ENCODE data around the gene PITRM1.

PITRM1 gene

DNA sequence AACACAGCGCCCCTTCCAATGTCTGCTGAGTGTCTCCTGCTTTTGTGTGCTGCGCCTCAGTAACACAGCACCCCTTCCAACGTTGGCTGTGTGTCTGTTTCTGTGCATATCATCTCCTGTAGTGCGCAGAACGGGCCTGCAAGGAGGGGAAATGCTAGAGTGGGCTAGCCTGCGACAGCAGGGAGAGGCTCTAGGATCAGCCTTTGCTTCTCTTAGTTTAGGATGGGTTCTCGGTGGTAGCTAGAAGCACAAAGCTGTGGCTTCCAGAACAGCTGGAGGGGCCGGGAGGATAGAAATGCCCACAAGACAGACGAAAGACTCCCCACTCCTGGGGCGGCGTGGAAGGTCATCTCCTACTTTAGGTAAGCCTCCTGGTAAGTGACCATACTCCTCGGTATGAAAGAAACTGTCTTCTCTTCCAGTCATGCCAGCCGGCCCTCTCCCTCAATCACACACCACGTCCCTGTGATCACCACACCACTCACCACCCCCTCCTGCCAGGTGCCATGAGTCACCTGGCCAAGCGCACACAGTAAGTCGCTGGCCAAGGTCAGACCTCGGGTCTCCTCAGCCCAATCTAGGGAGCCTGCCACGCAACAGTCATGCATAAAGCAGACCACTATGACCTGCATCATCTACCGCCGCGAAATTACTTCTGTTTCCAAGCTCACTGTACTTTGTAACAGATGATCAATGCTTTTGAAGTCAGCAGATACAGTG lies 4.8 kb downstream of the PITRM1 start:
- ChIA-PET CTCF (interaction anchor here (1.0 kb wide), 1 partner anchor 15 kb away, joined by 3 read pairs; no protein-coding TSS in a partner anchor), POLR2A (no interaction called here)
- Histone ChIP-seq H3K27me3 (replicated peaks in 2 of 5; ENCODE audit: control insufficient read depth in 4 of 5, insufficient read depth in 5 of 5, low read length in 4 of 5) (no peaks in the 10 kb centered on the region), H3K4me3 (ENCODE audit: control insufficient read depth in 1 of 7, extremely low read depth in 1 of 7, insufficient read depth in 4 of 7, low read depth in 2 of 7, low read length in 6 of 7) (no peak overlapping the region), H3K36me3 (ENCODE audit: control insufficient read depth in 4 of 4, insufficient read depth in 4 of 4, low read length in 3 of 4) (peaks cover 22 to 70% (median 61%) of the 10 kb centered on the region in 4 experiments), H3K9me3 (ENCODE audit: control extremely low read depth in 1 of 5, control insufficient read depth in 4 of 5, insufficient read depth in 2 of 5, low read depth in 1 of 5, low read length in 4 of 5) (no peaks in the 10 kb centered on the region), H3K27ac (ENCODE audit: insufficient read depth in 1 of 2, low read depth in 1 of 2, low read length in 2 of 2, poor library complexity in 1 of 2, severe bottlenecking in 2 of 2) (no peak overlapping the region), H3K4me1 (ENCODE audit: control extremely low read depth in 1 of 4, control insufficient read depth in 4 of 4, insufficient read depth in 4 of 4, low read length in 3 of 4) (peaks cover 3 to 9% (median 7%) of the 10 kb centered on the region in 4 experiments)
- 98% methylated on average over 16 of the region's 21 CpGs for WGBS (ENCODE audit: insufficient coverage)
- no peak for DNase-seq

DNA sequence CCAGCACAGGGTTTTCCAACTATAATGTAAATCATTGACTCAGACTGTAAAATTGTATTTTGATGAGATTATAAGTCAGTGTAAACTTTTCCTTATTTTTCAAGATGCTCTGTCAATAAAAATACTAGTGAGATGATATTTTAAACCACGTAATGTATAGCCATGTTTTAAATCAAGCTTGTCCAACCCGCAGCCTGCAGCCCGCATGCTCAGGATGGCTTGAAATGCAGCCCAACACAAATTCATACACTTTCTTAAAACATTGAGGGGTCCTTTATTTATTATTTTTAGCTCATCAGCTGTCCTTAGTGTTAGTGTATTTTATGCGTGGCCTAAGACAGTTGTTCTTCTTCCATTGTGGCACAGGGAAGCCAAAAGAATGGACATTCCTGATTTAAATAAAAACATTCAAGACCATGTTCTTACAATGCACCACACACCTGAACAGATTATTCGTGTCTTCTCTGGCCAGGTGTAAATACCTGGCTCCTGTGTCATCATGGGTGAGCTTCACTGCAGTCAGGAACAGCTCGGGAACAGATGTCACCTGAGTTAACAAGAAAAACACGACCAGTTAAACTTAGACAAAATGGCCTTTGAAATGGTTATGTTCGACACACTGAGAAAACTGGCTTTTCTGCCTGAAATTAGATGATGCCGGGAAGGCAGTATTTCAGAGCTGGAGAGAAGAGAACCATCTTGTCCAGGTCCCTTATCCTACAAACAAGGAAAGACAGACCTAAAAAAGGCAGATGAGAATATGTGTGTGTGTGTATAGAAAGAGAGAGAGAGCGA lies 5.9 kb downstream of the PITRM1 start:
- CTCF ChIA-PET: interaction anchor here (1.0 to 1.1 kb wide), 2 partner anchors 14 to 20 kb away, joined by 3 to 5 read pairs; no protein-coding TSS in a partner anchor
- Histone ChIP-seq H3K4me3 (ENCODE audit: control insufficient read depth in 1 of 7, extremely low read depth in 1 of 7, insufficient read depth in 4 of 7, low read depth in 2 of 7, low read length in 6 of 7) (no peak overlapping the region), H3K27ac (ENCODE audit: insufficient read depth in 1 of 2, low read depth in 1 of 2, low read length in 2 of 2, poor library complexity in 1 of 2, severe bottlenecking in 2 of 2) (no peak overlapping the region), H3K36me3 (ENCODE audit: control insufficient read depth in 4 of 4, insufficient read depth in 4 of 4, low read length in 3 of 4) (peaks cover 25 to 81% (median 68%) of the 10 kb centered on the region in 4 experiments), H3K9me3 (ENCODE audit: control extremely low read depth in 1 of 5, control insufficient read depth in 4 of 5, insufficient read depth in 2 of 5, low read depth in 1 of 5, low read length in 4 of 5) (no peaks in the 10 kb centered on the region), H3K27me3 (replicated peaks in 2 of 5; ENCODE audit: control insufficient read depth in 4 of 5, insufficient read depth in 5 of 5, low read length in 4 of 5) (no peaks in the 10 kb centered on the region), H3K4me1 (ENCODE audit: control extremely low read depth in 1 of 4, control insufficient read depth in 4 of 4, insufficient read depth in 4 of 4, low read length in 3 of 4) (peaks cover 1 to 6% (median 6%) of the 10 kb centered on the region in 4 experiments)
- no peak for DNase-seq
- WGBS (ENCODE audit: insufficient coverage): 94% methylated on average over 5 of the region's 10 CpGs
- POLR2A ChIA-PET: no interaction called here

DNA sequence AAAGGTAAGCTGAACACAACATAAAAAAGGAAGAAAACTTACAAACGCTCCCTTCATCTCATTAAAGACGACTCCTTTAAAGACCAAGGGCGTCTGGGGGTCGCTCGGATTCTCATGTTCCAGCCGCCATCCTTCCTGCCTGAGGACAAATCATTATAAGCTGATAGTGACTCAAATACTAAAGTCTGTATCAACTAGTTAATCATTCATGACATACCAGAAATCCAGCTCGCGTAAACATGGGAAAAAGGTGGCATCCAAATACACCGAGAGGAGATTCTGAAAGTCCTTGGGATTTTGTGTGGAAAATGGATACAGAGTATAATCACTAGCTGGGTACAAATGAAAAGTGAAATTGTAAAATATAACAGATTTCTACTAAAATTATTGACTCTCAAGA lies 7.4 kb downstream of the PITRM1 start:
- H3K4me1 ChIP-seq (ENCODE audit: control extremely low read depth in 1 of 4, control insufficient read depth in 4 of 4, insufficient read depth in 4 of 4, low read length in 3 of 4): no peaks in the 10 kb centered on the region
- no peak overlapping the region for H3K4me3 ChIP-seq (ENCODE audit: control insufficient read depth in 1 of 7, extremely low read depth in 1 of 7, insufficient read depth in 4 of 7, low read depth in 2 of 7, low read length in 6 of 7)
- H3K9me3 ChIP-seq (ENCODE audit: control extremely low read depth in 1 of 5, control insufficient read depth in 4 of 5, insufficient read depth in 2 of 5, low read depth in 1 of 5, low read length in 4 of 5): no peaks in the 10 kb centered on the region
- CTCF ChIA-PET: interaction anchor here (0.9 to 1.8 kb wide), 2 partner anchors 10 to 26 kb away, joined by 3 to 6 read pairs; no protein-coding TSS in a partner anchor
- no peak for DNase-seq
- POLR2A ChIA-PET: no interaction called here
- WGBS (ENCODE audit: insufficient coverage): no CpG with 5 or more reads among the region's 9 CpGs
- peaks cover 26 to 88% (median 75%) of the 10 kb centered on the region in 4 experiments for H3K36me3 ChIP-seq (ENCODE audit: control insufficient read depth in 4 of 4, insufficient read depth in 4 of 4, low read length in 3 of 4)
- H3K27ac ChIP-seq (ENCODE audit: insufficient read depth in 1 of 2, low read depth in 1 of 2, low read length in 2 of 2, poor library complexity in 1 of 2, severe bottlenecking in 2 of 2): no peak overlapping the region
- H3K27me3 ChIP-seq (replicated peaks in 2 of 5; ENCODE audit: control insufficient read depth in 4 of 5, insufficient read depth in 5 of 5, low read length in 4 of 5): no peaks in the 10 kb centered on the region

DNA sequence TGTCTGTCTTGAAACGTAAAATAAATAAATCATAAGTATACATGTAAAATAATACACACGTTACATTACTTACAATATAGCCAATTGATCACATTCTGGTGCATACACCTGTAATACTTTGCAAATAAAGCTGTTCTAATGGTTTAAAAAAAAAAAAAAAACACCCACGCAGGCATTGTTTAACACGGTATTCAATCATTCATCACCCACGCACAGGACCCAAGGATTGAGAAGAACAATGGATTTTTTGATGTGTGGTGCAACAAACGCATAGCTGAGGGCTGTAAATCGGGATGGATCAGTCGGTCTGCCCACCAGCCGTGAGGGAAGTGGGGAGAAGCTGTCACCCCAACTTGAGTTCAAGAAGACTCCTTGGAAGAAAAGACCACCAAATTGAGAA lies 8.7 kb downstream of the PITRM1 start:
- ChIA-PET POLR2A (no interaction called here), CTCF (interaction anchor here (1.0 to 1.8 kb wide), 2 partner anchors 8 to 11 kb away, joined by 5 to 6 read pairs; no protein-coding TSS in a partner anchor)
- no peaks in the 10 kb centered on the region for H3K4me1 ChIP-seq (ENCODE audit: control extremely low read depth in 1 of 4, control insufficient read depth in 4 of 4, insufficient read depth in 4 of 4, low read length in 3 of 4)

DNA sequence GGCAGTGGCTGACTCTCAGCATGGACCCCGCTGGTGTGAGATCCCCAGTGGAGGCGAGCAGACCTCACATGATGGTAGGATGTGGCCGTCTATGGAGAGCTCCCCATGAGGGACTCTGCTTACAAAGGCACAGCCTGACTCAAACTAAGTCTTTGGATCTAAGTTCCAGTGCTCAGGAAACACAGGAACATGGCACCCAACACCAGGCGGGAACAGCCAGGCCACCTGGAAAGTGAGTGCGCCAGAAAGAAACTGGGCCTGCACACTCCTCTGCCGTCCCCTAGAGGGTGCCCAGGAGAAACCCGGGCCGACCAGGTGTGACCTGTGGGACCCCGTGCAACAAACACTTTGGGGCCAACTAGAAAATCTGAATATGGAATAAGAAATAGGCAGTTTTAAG lies 10.0 kb downstream of the PITRM1 start:
- H3K27me3 ChIP-seq (replicated peaks in 2 of 5; ENCODE audit: control insufficient read depth in 4 of 5, insufficient read depth in 5 of 5, low read length in 4 of 5): no peaks in the 10 kb centered on the region
- CTCF ChIA-PET: no interaction called here
- no peak overlapping the region for H3K4me3 ChIP-seq (ENCODE audit: control insufficient read depth in 1 of 7, extremely low read depth in 1 of 7, insufficient read depth in 4 of 7, low read depth in 2 of 7, low read length in 6 of 7)
- no peak for DNase-seq
- peaks cover 26 to 89% (median 74%) of the 10 kb centered on the region in 4 experiments for H3K36me3 ChIP-seq (ENCODE audit: control insufficient read depth in 4 of 4, insufficient read depth in 4 of 4, low read length in 3 of 4)
- no peaks in the 10 kb centered on the region for H3K4me1 ChIP-seq (ENCODE audit: control extremely low read depth in 1 of 4, control insufficient read depth in 4 of 4, insufficient read depth in 4 of 4, low read length in 3 of 4)
- POLR2A ChIA-PET: no interaction called here
- 94% methylated on average over 6 of the region's 9 CpGs for WGBS (ENCODE audit: insufficient coverage)
- no peaks in the 10 kb centered on the region for H3K9me3 ChIP-seq (ENCODE audit: control extremely low read depth in 1 of 5, control insufficient read depth in 4 of 5, insufficient read depth in 2 of 5, low read depth in 1 of 5, low read length in 4 of 5)
- H3K27ac ChIP-seq (ENCODE audit: insufficient read depth in 1 of 2, low read depth in 1 of 2, low read length in 2 of 2, poor library complexity in 1 of 2, severe bottlenecking in 2 of 2): no peak overlapping the region

More for the DNA sequence above, 8.7 kb downstream of the PITRM1 start:
- Histone ChIP-seq H3K27me3 (replicated peaks in 2 of 5; ENCODE audit: control insufficient read depth in 4 of 5, insufficient read depth in 5 of 5, low read length in 4 of 5) (no peaks in the 10 kb centered on the region), H3K36me3 (ENCODE audit: control insufficient read depth in 4 of 4, insufficient read depth in 4 of 4, low read length in 3 of 4) (peaks cover 28 to 89% (median 75%) of the 10 kb centered on the region in 4 experiments), H3K9me3 (ENCODE audit: control extremely low read depth in 1 of 5, control insufficient read depth in 4 of 5, insufficient read depth in 2 of 5, low read depth in 1 of 5, low read length in 4 of 5) (no peaks in the 10 kb centered on the region), H3K27ac (ENCODE audit: insufficient read depth in 1 of 2, low read depth in 1 of 2, low read length in 2 of 2, poor library complexity in 1 of 2, severe bottlenecking in 2 of 2) (no peak overlapping the region), H3K4me3 (ENCODE audit: control insufficient read depth in 1 of 7, extremely low read depth in 1 of 7, insufficient read depth in 4 of 7, low read depth in 2 of 7, low read length in 6 of 7) (no peak overlapping the region)
- 95% methylated on average over 3 of the region's 9 CpGs for WGBS (ENCODE audit: insufficient coverage)
- no peak for DNase-seq

DNA sequence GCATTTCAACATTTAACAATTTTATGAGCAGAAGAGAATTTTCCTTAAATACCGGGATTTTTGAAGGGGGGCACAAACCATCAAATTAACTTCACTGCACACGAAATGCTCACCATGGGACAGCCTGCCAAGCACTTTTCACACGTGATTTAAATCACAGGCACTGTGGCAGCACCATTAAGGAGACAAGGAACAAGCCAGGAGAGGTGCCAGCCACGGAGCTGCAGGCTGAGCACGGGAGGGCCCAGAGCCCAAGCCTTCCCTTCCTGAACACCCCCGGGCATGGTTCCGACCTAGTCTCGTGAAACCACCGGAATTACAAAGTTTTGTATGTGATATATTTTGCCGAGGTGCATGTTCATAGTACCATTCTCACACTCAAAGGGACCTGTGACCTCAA lies 13.4 kb downstream of the PITRM1 start:
- H3K4me3 ChIP-seq (ENCODE audit: control insufficient read depth in 1 of 7, extremely low read depth in 1 of 7, insufficient read depth in 4 of 7, low read depth in 2 of 7, low read length in 6 of 7): no peak overlapping the region
- ChIA-PET POLR2A (no interaction called here), CTCF (no interaction called here)
- peaks cover 25 to 87% (median 66%) of the 10 kb centered on the region in 4 experiments for H3K36me3 ChIP-seq (ENCODE audit: control insufficient read depth in 4 of 4, insufficient read depth in 4 of 4, low read length in 3 of 4)
- WGBS (ENCODE audit: insufficient coverage): 100% methylated on average over 4 of the region's 10 CpGs
- no peaks in the 10 kb centered on the region for H3K4me1 ChIP-seq (ENCODE audit: control extremely low read depth in 1 of 4, control insufficient read depth in 4 of 4, insufficient read depth in 4 of 4, low read length in 3 of 4)
- H3K27me3 ChIP-seq (replicated peaks in 2 of 5; ENCODE audit: control insufficient read depth in 4 of 5, insufficient read depth in 5 of 5, low read length in 4 of 5): no peaks in the 10 kb centered on the region
- no peaks in the 10 kb centered on the region for H3K9me3 ChIP-seq (ENCODE audit: control extremely low read depth in 1 of 5, control insufficient read depth in 4 of 5, insufficient read depth in 2 of 5, low read depth in 1 of 5, low read length in 4 of 5)
- no peak for DNase-seq
- H3K27ac ChIP-seq (ENCODE audit: insufficient read depth in 1 of 2, low read depth in 1 of 2, low read length in 2 of 2, poor library complexity in 1 of 2, severe bottlenecking in 2 of 2): no peak overlapping the region

DNA sequence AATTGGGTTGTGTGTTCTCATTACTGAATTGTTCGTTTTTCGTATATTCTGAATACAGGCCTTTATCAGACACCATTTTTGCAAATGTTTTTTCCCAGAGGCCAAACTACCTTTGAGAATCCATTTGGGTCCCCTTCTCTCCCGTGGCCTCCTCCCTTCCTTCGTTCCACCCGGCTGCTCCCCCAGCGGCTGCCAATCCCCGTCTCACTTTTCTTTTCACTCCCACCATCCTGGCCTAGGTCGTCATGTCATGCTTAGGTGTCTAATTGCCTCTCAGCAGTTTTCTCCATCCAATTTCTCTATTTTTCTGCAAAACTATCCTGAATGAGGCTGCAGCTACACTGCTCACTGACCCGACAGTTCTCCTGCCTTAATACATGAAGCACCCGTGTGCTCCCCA lies 17.9 kb downstream of the PITRM1 start:
- CTCF ChIA-PET: interaction anchor here (0.9 to 1.5 kb wide), 3 partner anchors 10 to 47 kb away, joined by 4 to 6 read pairs (median 4); no protein-coding TSS in a partner anchor
- POLR2A ChIA-PET: no interaction called here
- 94% methylated on average over 9 of the region's 10 CpGs for WGBS (ENCODE audit: insufficient coverage)

More for the DNA sequence above, 17.9 kb downstream of the PITRM1 start:
- no peak overlapping the region for H3K4me3 ChIP-seq (ENCODE audit: control insufficient read depth in 1 of 7, extremely low read depth in 1 of 7, insufficient read depth in 4 of 7, low read depth in 2 of 7, low read length in 6 of 7)
- no peaks in the 10 kb centered on the region for H3K27me3 ChIP-seq (replicated peaks in 2 of 5; ENCODE audit: control insufficient read depth in 4 of 5, insufficient read depth in 5 of 5, low read length in 4 of 5)
- H3K27ac ChIP-seq (ENCODE audit: insufficient read depth in 1 of 2, low read depth in 1 of 2, low read length in 2 of 2, poor library complexity in 1 of 2, severe bottlenecking in 2 of 2): no peak overlapping the region
- DNase-seq: no peak
- H3K4me1 ChIP-seq (ENCODE audit: control extremely low read depth in 1 of 4, control insufficient read depth in 4 of 4, insufficient read depth in 4 of 4, low read length in 3 of 4): no peaks in the 10 kb centered on the region
- H3K9me3 ChIP-seq (ENCODE audit: control extremely low read depth in 1 of 5, control insufficient read depth in 4 of 5, insufficient read depth in 2 of 5, low read depth in 1 of 5, low read length in 4 of 5): no peaks in the 10 kb centered on the region
- H3K36me3 ChIP-seq (ENCODE audit: control insufficient read depth in 4 of 4, insufficient read depth in 4 of 4, low read length in 3 of 4): peaks cover 13 to 94% (median 71%) of the 10 kb centered on the region in 4 experiments

Data from common myeloid progenitor, CD34-positive (primary cell).